GM19467 (cell line): ENCODE data around the gene FHAD1.
"Not testable (repeated sequence)": the region's sequence is repeated elsewhere in the genome, so short reads cannot be mapped to it uniquely, and the experiment has no call there.

Source experiments
- ATAC-seq: cut with Tn5 transposase; IDR thresholded peaks from one replicate; pipeline ENCODE4 v1.9.1; 2021; ENCODE audit warnings: mild to moderate bottlenecking, moderate library complexity; ENCODE audit not compliant: unreplicated experiment

The FHAD1 gene

GRCh38 chr1:15275921-15276683 lies 29.1 kb downstream of the FHAD1 start:
- no peak for ATAC-seq

GRCh38 chr1:15276691-15277446 lies 29.8 kb downstream of the FHAD1 start:
- no peak for ATAC-seq

DNA sequence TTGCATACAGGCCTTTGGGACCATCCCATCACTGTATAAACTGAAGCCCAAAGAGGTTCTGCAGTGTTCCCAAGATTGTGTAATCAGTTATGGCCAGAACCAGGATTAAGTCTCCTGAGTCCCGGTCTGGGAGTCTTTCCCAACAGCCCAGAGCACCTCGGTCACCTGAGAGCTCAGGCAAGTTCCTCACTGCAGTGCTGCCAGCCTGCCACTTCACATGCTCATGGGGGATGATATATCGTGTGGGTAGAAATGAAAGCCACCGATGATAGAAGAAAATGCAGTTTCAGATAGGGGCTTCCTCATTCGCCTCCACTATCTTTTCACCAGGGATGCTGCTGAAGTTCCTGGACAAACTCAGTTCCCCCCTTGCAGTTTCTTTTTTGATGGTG lies 30.4 kb downstream of the FHAD1 start:
- no peak for ATAC-seq

GRCh38 chr1:15277933-15278332 lies 30.9 kb downstream of the FHAD1 start:
- ATAC-seq = no peak

GRCh38 chr1:15279576-15280230 lies 32.7 kb downstream of the FHAD1 start:
- no peak for ATAC-seq

GRCh38 chr1:15280416-15280815 lies 33.4 kb downstream of the FHAD1 start:
- no peak for ATAC-seq

- no peak for ATAC-seq
Measured at GRCh38 chr1:15282038-15282437, 35.0 kb downstream of the FHAD1 start.

- no peak for ATAC-seq
Measured at GRCh38 chr1:15282810-15283474, 35.9 kb downstream of the FHAD1 start.

DNA sequence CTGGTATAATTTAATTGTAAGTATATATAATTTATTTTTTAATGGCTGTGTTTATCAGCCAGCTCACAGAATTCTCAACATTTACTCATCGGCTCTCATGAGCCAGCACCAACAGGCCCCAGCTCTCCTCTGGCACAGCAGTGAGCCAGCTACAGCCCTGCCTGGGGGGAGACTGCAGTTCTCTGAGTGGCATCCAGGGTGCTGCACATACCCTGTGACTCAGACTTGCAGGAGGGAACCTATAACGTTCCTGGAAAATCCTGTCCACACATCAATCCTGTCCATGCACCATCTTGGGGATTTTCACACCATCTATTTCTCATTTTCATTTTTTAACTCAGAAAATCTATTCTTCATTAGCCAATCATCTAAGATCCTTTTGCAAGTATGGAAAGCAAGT lies 36.5 kb downstream of the FHAD1 start:
- ATAC-seq = no peak

DNA sequence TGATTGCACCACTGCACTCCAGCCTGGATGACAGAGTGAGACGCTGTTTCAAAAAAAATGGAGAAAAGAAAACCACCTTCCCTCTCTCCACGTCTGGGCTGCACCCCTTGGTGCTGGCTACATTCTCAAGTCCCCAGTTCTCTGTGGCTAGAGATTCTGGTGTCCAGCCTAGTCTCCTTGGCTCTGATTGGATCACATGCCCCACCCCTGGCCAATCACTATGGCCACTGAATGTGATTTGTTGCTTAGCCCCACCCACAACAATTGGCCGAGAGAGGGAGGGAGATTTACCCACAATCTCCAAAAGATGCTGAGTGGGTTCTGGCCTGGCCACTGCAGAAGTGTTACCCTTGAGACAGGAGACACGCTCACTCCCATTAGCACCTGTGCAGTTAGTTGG lies 39.4 kb downstream of the FHAD1 start:
- no peak for ATAC-seq

- ATAC-seq = no peak
Measured at GRCh38 chr1:15287035-15287979, 40.3 kb downstream of the FHAD1 start.

GRCh38 chr1:15288173-15288926 lies 41.3 kb downstream of the FHAD1 start:
- ATAC-seq = no peak

- ATAC-seq = no peak
Measured at GRCh38 chr1:15289251-15289651, 42.2 kb downstream of the FHAD1 start.

GRCh38 chr1:15290382-15290781 lies 43.4 kb downstream of the FHAD1 start:
- ATAC-seq = no peak

DNA sequence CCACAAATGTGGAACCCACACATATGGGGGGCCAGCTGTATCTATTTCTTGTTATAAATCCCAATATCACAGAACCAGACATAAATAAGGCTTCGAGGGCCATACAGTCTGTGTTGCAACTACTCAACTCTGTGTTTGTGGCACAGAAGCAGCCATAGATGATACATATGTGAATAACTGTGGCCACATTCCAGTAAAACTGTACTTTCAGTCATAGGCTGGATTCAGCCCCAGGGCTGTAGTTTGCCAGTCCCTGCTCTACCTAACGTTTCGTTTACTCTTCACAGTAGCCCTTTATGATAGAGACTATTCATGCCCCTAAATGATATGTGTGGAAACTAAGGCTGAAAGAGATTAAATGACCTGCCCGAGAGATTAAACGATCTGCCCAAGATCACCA lies 48.7 kb downstream of the FHAD1 start:
- no peak for ATAC-seq

DNA sequence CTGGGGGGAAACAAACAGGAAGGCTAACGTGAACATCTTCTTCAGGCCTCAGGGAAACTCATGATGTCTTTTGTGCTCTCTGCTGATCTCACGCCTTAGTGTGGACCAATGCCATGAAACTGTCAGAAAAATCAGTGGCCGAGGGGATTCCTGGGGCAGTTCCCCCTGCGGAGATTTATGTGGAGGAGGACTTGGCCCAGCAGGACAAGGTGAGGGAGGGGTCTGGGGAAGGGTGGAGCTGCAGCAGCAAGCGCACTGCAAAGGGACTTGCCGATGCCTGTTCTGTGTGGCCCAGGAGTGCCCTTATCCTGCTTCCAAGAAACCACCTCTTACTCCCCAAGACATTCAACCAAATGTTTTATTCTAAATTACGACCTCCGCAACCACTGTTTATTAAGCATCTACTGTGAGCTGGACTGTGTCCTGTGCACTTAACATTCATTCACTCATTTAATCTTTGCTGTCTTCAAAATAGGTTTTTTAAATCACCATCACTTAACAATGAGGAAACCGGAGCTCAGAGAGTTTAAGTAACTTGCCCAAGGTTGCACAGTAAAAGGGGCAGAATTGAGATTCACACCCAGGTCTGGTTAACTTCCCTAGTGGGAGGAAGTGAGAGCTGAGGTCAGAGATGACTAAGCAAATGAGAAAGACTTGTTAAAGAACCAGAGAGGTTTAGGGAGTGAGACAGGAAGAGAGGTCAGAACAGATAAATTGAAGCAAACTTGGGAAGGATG lies 49.7 kb downstream of the FHAD1 start:
- no peak for ATAC-seq

DNA sequence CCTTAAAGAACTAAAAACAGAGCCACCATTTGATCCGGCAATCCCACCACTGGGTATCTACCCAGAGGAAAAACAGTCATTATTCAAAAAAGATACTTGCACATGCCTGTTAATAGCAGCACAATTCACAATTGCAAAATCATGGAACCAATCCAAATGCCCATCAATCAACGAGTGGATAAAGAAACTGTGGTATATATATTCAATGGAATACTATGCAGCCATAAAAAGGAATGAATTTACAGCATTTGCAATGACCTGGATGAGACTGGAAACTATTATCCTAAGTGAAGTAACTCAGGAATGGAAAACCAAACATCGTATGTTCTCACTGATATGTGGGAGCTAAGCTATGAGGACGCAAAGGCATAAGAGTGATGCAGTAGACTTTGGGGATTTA lies 51.0 kb downstream of the FHAD1 start:
- ATAC-seq = not testable (repeated sequence)

DNA sequence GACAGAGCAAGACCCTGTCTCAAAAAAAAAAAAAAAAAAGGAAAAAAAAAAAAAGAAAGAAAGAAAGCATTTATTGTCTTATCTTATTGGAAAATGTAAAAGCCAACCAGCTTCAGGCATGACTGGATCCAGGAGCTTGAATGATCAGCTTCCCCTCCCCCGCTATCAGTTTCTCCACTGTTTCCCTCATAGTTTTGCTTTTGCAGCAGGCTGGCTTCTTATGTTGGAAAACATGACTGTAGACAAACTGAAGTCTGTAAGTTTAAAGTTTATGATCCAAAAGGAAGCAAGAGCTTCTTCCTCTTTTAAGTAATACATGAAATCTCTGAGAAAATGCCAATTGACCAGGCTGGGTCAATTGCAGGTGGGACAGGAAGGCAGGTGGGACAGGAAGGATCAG lies 52.2 kb downstream of the FHAD1 start:
- no peak for ATAC-seq

DNA sequence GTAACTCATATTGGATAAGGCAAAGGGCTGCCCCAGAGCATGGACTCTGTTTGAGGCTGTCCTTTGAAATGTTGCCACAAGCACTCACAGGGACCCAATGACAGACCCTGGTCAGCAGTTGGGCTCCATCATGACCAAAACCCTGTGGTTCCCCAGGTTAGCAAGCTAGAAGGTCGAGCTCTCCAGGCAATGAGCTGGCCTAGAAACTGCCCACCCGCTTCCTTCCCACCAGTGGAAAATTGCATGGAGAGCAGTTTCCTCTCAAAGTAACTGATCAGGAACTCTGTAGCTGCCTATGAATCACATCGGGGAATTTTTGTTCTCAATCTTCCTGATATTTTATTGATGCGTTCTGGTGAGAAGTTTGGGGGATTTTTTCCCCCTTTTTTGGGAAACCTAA lies 52.8 kb downstream of the FHAD1 start:
- no peak for ATAC-seq
